ENCODE measurements around the gene GOLGA6L2.
"Not testable (repeated sequence)": the region's sequence is repeated elsewhere in the genome, so short reads cannot be mapped to it uniquely, and the experiment has no call there.

GOLGA6L2 gene

DNA sequence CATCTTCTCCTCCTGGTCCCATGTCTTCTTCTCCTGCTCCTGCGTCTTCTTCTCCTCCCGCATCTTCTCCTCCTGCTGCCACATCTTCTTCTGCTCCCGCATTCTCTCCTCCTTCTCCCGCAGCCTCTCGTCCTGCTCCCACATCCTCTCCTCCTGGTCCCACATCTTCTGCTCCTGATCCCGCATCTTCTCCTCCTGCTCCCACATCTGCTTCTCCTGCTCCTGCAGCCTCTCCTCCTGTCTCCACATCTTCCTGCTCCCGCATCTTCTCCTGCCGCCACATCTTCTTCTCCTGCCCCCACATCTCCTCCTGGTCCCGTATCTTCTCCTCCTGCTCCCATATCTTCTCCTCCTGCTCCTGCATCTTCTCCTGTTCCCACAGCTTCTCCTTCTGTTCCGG lies 6.4 kb downstream of the GOLGA6L2 start:
- DNase-seq (ENCODE audit: low spot score) = no peak
- Mint-ChIP-seq H3K4me3 (no peak overlapping the region), H3K4me1 (ENCODE audit: low read depth) (no peaks in the 10 kb centered on the region), H3K27me3 (ENCODE audit: low read depth) (no peaks in the 10 kb centered on the region), H3K36me3 (ENCODE audit: low read depth) (no peaks in the 10 kb centered on the region), H3K27ac (no peak overlapping the region), H3K9me3 (no peaks in the 10 kb centered on the region)

DNA sequence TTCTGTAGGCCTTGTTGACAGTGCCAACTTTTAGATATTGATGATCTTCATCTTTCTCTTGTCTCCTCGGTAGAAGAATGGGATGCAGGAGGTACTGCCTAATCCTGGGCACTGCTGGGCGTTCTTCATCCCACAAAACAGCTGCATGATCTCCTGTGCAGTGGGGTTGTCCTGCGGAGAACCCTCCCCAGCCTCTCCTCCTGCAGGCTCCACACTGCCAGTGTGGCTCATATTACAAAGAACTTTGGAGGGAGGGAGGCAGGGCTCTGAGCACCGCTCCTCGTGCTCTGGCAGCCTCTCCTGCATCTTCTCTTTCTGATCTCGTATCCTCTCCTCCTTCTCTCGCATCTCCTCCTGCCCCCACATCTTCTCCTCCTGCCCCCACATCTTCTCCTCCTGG lies 7.5 kb downstream of the GOLGA6L2 start:
- Mint-ChIP-seq H3K4me1 (ENCODE audit: low read depth) (no peaks in the 10 kb centered on the region), H3K27me3 (ENCODE audit: low read depth) (no peaks in the 10 kb centered on the region), H3K27ac (no peak overlapping the region), H3K36me3 (ENCODE audit: low read depth) (no peaks in the 10 kb centered on the region), H3K9me3 (no peaks in the 10 kb centered on the region), H3K4me3 (no peak overlapping the region)
- DNase-seq (ENCODE audit: low spot score) = no peak

DNA sequence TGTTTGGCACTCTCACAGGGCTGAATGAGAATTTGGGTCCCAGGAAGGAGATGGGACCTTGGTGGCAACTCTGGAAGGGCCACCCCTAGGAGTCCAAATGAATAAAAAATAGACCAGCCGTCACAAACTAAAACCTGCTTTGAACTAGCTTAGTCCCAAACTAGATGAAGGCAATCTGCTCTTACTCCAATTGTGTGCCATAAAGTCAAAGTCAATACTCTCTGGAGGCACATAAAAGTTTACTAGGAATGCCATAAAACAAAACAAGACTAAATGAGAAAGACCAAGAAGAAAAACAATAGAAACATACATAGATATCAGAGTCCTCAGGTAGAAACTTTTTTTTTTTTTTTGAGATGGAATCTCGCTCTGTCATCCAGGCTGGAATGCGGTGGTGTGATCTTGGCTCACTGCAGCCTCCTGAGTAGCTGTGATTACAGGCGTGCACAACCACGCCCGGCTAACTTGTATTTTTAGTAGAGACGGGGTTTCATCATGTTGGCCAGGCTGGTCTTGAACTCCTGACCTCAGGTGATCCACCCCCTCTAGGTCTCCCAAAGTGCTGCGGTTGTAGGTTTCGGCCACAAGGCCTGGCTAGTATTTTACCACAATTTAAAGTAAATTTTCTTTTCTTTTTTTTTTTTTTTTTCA lies 8.1 kb downstream of the GOLGA6L2 start:
- no peak for DNase-seq (ENCODE audit: low spot score)
- no peaks in the 10 kb centered on the region for H3K27me3 Mint-ChIP-seq (ENCODE audit: low read depth)
- no peaks in the 10 kb centered on the region for H3K4me1 Mint-ChIP-seq (ENCODE audit: low read depth)
- no peaks in the 10 kb centered on the region for H3K36me3 Mint-ChIP-seq (ENCODE audit: low read depth)
- H3K4me3 Mint-ChIP-seq = no peak overlapping the region
- H3K9me3 Mint-ChIP-seq = no peaks in the 10 kb centered on the region
- H3K27ac Mint-ChIP-seq = no peak overlapping the region

DNA sequence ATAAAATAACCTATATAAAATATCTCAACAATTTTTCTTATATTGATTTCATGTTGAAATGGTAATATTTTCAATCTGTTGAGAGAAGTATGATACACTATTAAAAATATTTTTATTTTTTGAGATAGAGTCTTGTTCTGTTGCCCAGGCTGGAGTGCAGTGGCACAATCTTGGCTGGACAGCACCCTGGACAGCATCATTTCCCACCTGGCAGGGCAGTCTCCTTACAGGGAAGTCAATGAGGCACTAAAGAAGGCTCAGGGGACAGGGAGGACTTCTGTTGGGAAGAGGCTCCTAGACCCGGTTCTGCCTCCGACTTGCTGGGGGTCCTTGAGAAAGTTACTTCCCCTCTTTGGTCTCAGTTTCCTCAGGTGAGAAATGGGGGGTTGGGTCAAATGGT lies 9.4 kb downstream of the GOLGA6L2 start:
- Mint-ChIP-seq H3K4me3 (no peak overlapping the region), H3K27me3 (ENCODE audit: low read depth) (no peaks in the 10 kb centered on the region), H3K9me3 (no peaks in the 10 kb centered on the region), H3K27ac (no peak overlapping the region), H3K4me1 (ENCODE audit: low read depth) (no peaks in the 10 kb centered on the region), H3K36me3 (ENCODE audit: low read depth) (no peaks in the 10 kb centered on the region)
- no peak for DNase-seq (ENCODE audit: low spot score)

DNA sequence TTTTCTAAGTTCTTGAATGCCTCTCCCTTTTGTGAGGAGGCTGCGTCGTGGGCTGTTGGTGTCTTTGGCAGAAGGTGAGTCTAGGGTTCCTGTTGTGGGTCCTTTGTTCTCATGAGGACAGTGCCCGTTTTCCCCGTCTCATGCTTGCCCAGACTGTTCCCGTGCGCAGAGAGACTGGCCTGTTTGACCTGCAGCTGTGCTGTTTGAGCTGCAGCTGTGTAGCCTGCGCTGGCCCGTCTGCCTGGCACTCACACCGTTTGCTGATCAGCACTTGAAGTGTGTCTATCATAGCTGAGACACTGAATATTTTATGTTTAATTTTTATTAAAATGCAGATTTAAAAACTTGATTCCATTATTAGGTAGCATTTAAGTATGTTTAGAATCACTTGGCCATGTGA lies 9.9 kb downstream of the GOLGA6L2 start:
- no peak for DNase-seq (ENCODE audit: low spot score)
- Mint-ChIP-seq H3K27me3 (ENCODE audit: low read depth) (no peaks in the 10 kb centered on the region), H3K36me3 (ENCODE audit: low read depth) (no peaks in the 10 kb centered on the region), H3K4me3 (no peak overlapping the region), H3K9me3 (no peaks in the 10 kb centered on the region), H3K27ac (no peak overlapping the region), H3K4me1 (ENCODE audit: low read depth) (no peaks in the 10 kb centered on the region)

DNA sequence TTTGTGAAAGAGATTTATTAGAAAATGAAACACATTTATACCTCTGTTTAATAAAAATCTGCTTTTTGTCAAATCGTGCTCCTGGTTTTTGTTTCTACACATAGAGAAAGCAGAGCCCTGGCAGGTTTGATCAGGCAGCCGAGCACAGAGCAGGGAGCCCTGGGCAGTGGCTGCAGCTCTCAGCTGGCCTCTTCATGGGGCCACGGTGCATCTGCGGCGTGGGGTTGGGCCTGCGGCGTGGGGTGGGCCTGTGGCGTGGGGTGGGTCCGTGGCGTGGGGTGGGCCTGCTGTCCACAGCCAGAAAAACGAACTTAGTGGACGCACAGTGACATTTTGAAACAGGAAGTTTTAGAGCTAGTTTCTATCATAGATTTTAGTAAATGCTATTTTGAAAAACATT lies 10.6 kb downstream of the GOLGA6L2 start:
- H3K27ac Mint-ChIP-seq = no peak overlapping the region
- H3K27me3 Mint-ChIP-seq (ENCODE audit: low read depth) = no peaks in the 10 kb centered on the region
- DNase-seq (ENCODE audit: low spot score) = no peak
- H3K9me3 Mint-ChIP-seq = no peaks in the 10 kb centered on the region
- H3K36me3 Mint-ChIP-seq (ENCODE audit: low read depth) = no peaks in the 10 kb centered on the region
- H3K4me1 Mint-ChIP-seq (ENCODE audit: low read depth) = no peaks in the 10 kb centered on the region
- no peak overlapping the region for H3K4me3 Mint-ChIP-seq

DNA sequence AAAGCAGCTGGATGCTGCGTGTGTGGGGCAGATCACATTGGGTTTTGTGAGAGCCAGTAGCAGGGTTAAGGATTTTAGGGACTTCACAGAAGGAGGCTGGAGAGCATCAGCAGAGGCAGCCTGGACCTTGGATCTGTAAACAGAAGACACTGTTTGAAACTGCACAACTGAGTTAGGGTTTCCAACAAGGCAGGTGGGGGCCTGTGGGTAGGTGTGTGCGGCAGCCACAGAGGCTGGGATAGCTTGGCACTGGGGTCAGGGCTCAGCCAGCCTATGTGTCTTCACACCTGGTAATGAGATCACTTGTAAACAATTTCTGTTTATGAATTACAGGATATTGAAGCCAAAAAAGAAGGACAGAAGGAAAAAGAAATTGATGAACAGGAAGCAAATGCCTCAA lies 12.3 kb downstream of the GOLGA6L2 start:
- H3K36me3 Mint-ChIP-seq (ENCODE audit: low read depth); H3K27me3 Mint-ChIP-seq (ENCODE audit: low read depth); H3K4me3 Mint-ChIP-seq; H3K4me1 Mint-ChIP-seq (ENCODE audit: low read depth); H3K27ac Mint-ChIP-seq; H3K9me3 Mint-ChIP-seq; DNase-seq (ENCODE audit: low spot score): not testable (repeated sequence)

DNA sequence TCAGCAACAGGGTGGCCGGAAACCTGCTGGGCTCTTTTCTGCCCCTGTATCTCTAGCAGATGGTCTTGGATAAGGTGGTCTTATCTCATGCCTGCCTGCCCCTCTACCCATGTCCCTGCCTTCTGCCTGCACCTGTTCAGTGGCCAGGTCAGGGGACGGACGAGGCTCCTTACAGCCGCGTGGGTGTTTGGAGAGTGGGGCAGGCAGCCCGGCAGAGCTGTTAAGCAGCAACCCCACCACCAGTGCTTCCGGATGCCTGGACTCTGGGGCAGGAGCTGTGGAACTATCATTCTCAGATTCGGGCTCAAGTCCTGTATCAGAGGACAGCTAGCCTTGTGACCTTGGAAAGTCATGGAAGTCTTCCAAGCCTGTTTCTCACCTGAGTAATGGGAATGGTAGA lies 21.7 kb downstream of the GOLGA6L2 start:
- H3K9me3 Mint-ChIP-seq; H3K27ac Mint-ChIP-seq; H3K27me3 Mint-ChIP-seq (ENCODE audit: low read depth); H3K4me3 Mint-ChIP-seq; H3K36me3 Mint-ChIP-seq (ENCODE audit: low read depth); H3K4me1 Mint-ChIP-seq (ENCODE audit: low read depth); DNase-seq (ENCODE audit: low spot score): not testable (repeated sequence)

DNA sequence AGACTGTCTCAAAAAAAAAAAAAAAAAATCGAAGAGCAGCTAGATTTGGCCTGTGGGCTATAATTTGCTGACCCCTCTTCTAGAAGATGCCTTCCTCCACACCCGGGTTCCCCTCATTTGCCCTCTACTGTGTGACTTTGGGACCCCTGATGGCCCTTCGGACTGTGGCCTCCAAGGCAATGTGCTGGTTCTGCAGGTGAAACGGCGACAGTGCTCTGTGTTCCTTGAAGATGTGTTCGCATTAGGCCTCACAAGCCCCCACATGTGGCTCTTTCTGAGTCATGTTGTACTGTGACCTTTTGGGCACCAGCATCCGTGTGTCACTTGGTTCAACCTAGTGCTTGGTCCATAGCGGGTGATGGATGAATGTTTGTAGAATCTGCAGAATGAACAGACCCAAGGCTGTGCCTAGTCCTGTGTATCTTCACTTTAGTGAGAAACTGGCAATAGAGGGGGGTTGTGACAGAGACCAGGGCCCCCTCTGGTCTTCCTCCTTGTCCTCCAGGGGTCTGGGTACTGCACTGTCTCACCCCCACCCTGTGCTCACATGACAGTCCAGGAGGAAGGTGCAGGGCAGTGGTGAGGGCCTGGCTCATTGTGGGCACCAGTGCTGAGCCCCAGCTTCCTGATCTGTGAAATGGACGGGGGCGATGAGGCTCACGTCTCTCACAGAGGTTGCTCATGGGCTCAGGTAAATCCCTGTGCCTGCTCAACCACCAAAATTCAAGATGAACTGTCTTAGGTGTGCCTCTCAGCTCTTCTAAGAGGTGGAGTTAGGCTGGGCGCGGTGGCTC lies 22.7 kb downstream of the GOLGA6L2 start:
- Mint-ChIP-seq H3K36me3 (ENCODE audit: low read depth) (no peaks in the 10 kb centered on the region), H3K9me3 (no peaks in the 10 kb centered on the region), H3K4me3 (no peak overlapping the region), H3K27me3 (ENCODE audit: low read depth) (no peaks in the 10 kb centered on the region), H3K27ac (no peak overlapping the region), H3K4me1 (ENCODE audit: low read depth) (no peaks in the 10 kb centered on the region)
- DNase-seq (ENCODE audit: low spot score) = no peak

DNA sequence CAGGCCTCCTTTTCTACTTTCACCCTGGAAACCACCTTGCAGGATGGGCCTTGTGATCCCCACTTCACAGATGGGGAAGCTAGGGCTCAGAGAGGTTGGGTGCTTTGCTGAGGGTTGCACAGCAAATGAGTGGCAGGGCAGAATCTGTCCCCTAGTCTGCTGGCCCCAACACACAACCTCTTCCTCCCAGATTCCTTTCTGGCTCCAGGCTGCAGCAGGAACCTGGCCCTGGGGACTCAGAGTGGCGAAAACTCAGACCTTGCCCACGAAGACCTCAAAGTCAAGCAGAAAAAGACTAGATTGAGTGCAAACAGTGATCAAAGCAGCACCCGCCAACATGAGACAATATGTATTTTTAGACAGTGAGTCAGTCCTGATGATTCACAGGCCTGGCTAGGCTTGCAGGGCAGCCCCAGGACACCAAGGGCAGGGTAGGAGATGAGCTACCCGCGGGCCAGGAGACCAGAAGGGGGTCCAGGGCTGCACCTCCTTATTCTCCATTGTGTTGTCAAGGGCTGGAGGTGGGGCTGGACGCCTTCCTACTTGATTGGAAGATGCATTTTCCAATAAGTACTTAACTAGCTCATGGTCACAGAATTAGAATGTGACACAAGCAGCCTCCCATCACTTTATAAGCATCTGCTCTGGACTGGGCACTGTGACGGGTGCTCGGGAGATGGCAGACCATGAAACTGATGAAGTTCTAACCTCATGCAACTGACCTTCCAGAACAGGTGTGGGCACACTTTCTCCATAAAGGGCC lies 23.9 kb downstream of the GOLGA6L2 start:
- DNase-seq (ENCODE audit: low spot score) = no peak
- Mint-ChIP-seq H3K4me1 (ENCODE audit: low read depth) (no peaks in the 10 kb centered on the region), H3K36me3 (ENCODE audit: low read depth) (no peaks in the 10 kb centered on the region), H3K4me3 (no peak overlapping the region), H3K27me3 (ENCODE audit: low read depth) (no peaks in the 10 kb centered on the region), H3K9me3 (no peaks in the 10 kb centered on the region), H3K27ac (no peak overlapping the region)

DNA sequence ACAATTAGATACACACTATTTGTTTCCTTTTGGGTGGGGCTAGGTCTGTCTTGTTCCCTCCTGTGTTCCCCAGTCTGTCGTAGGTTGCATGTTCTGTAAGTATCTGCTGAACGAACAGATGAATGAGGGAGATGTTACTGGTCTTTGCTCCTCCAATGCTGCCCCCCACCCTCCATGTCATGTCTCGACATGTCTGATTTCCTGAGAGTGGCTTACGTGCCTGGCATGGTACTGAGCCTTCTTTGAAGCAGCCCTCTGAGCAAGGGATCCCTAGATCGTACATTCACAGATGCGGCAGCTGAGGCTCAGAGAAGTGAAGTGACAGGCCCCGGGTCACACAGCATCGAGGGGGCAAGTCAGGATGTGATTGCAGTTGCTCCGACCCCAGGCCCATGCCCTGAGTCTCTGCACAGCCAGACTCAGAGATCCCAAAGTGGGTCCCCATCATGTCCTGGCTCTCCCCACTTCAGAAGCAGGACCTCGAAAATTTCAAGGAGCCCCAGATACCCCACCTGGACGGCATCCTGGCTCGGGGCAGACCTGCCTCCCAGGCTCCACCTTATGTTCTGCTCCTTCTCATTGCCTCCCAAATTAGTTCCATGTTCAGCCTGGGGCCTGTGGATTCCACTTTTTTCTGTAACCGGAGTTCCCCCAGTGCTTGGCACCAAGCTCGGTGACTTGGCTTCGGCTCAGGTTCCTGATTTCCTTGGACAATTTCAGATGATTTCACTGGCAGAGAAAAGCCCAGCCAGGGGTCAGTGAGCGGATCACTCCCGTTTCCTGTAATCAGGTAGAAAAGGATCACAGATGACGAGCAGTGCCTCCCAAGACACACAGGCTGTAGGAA lies 24.7 kb downstream of the GOLGA6L2 start:
- Mint-ChIP-seq H3K4me3 (no peak overlapping the region), H3K27ac (no peak overlapping the region), H3K36me3 (ENCODE audit: low read depth) (no peaks in the 10 kb centered on the region), H3K27me3 (ENCODE audit: low read depth) (no peaks in the 10 kb centered on the region), H3K9me3 (peaks cover under 1% of the 10 kb centered on the region), H3K4me1 (ENCODE audit: low read depth) (no peaks in the 10 kb centered on the region)
- DNase-seq (ENCODE audit: low spot score) = no peak

DNA sequence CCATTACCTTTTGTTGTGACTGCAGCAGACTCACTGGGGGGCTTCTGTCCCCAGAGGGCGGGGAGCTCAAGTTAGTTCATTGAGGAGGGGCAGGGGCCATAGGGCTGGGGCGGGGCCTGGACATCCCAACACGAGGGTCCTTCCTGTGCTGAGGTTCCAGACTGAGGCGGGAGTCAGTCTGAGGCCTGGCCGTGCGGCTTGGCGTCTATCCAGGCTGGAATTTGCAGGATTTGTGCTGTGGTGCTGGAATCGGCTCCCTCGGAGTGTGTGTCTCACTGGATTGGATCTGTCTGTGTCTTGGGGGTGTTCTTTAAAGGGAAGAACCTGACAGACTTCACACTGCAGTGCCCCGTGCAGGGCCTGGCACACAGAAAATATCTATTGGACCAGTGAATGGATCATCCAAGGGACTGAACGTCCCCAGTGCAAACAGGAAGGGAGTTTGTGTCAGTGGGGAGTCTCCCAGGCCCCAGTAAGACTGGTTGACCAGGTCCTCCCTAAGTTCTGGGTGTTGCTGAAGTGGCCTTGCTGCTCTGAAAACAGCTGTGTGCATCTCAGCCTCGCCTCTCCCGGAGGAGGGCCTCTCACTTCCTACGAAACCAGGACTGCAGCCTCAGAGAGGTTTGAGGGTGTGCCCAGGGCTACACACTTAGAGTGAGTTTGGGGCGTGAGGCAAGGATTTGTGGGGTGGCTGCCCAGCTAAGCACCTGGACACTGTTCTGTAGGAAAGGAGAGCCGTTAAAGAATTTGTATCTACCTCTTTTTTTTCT lies 26.1 kb downstream of the GOLGA6L2 start:
- Mint-ChIP-seq H3K4me1 (ENCODE audit: low read depth) (no peaks in the 10 kb centered on the region), H3K36me3 (ENCODE audit: low read depth) (no peaks in the 10 kb centered on the region), H3K4me3 (no peak overlapping the region), H3K27me3 (ENCODE audit: low read depth) (no peaks in the 10 kb centered on the region), H3K9me3 (peaks cover 4% of the 10 kb centered on the region), H3K27ac (no peak overlapping the region)
- DNase-seq (ENCODE audit: low spot score) = no peak
